ENCODE measurements around the gene EIF2AK2.

DNA sequence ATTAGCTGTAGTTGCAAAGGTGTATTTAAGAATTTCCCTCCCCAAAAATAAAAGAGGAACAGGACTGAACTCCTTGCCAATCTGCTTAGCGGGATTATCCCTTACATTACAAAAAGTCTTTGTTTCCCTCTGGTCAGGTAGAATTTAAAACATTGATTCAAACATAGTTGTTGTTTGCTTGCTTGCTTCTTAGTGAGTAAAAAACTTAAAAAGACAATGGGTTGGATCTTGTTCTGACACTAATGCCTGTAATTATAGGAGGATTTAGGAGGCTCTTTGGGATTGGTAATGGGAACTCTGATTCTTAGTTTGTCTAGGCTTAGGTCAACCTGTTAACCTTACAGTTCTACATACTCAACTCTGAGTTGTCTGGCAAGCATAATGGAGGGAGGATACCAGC, 35.8 kb upstream of the EIF2AK2 start:
- no peak for TF ChIP-seq EGR1 (IDR thresholded peaks at IDR 0.05)
- no peak for TF ChIP-seq TAF1 (IDR thresholded peaks at IDR 0.05; ENCODE audit: low read depth)
- TF ChIP-seq, protein P1, sequence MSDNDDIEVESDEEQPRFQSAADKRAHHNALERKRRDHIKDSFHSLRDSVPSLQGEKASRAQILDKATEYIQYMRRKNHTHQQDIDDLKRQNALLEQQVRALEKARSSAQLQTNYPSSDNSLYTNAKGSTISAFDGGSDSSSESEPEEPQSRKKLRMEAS (IDR thresholded peaks at IDR 0.05) = no peak
- TF ChIP-seq TCF12 (IDR thresholded peaks at IDR 0.05; ENCODE audit: low read depth) = no peak
- TF ChIP-seq, protein P2, sequence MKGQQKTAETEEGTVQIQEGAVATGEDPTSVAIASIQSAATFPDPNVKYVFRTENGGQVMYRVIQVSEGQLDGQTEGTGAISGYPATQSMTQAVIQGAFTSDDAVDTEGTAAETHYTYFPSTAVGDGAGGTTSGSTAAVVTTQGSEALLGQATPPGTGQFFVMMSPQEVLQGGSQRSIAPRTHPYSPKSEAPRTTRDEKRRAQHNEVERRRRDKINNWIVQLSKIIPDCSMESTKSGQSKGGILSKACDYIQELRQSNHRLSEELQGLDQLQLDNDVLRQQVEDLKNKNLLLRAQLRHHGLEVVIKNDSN (IDR thresholded peaks at IDR 0.05) = no peak
- no peak for TF ChIP-seq RAD21 (IDR thresholded peaks at IDR 0.05; ENCODE audit: low read depth)
- TF ChIP-seq EP300 (IDR thresholded peaks at IDR 0.05; ENCODE audit: borderline replicate concordance) = no peak
- TF ChIP-seq FOXM1 (IDR thresholded peaks at IDR 0.05; ENCODE audit: borderline replicate concordance, low read depth) = no peak
- TF ChIP-seq CEBPB (IDR thresholded peaks at IDR 0.05) = no peak
- no peak for TF ChIP-seq ZBTB7A (IDR thresholded peaks at IDR 0.05; ENCODE audit: low read depth)
- TF ChIP-seq, protein P3, sequence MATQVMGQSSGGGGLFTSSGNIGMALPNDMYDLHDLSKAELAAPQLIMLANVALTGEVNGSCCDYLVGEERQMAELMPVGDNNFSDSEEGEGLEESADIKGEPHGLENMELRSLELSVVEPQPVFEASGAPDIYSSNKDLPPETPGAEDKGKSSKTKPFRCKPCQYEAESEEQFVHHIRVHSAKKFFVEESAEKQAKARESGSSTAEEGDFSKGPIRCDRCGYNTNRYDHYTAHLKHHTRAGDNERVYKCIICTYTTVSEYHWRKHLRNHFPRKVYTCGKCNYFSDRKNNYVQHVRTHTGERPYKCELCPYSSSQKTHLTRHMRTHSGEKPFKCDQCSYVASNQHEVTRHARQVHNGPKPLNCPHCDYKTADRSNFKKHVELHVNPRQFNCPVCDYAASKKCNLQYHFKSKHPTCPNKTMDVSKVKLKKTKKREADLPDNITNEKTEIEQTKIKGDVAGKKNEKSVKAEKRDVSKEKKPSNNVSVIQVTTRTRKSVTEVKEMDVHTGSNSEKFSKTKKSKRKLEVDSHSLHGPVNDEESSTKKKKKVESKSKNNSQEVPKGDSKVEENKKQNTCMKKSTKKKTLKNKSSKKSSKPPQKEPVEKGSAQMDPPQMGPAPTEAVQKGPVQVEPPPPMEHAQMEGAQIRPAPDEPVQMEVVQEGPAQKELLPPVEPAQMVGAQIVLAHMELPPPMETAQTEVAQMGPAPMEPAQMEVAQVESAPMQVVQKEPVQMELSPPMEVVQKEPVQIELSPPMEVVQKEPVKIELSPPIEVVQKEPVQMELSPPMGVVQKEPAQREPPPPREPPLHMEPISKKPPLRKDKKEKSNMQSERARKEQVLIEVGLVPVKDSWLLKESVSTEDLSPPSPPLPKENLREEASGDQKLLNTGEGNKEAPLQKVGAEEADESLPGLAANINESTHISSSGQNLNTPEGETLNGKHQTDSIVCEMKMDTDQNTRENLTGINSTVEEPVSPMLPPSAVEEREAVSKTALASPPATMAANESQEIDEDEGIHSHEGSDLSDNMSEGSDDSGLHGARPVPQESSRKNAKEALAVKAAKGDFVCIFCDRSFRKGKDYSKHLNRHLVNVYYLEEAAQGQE (IDR thresholded peaks at IDR 0.05; ENCODE audit: low read depth) = no peak
- no peak for TF ChIP-seq TEAD4 (IDR thresholded peaks at IDR 0.05)
